GM18511 (cell line): ENCODE data around the gene USP46.

ENCODE experiments used
- ATAC-seq: cut with Tn5 transposase; IDR thresholded peaks from one replicate; pipeline ENCODE4 v1.9.1; 2021; ENCODE audit warnings: mild to moderate bottlenecking, moderate library complexity; ENCODE audit not compliant: unreplicated experiment

Gene USP46

GRCh38 chr4:52576961-52577623 lies 82.0 kb downstream of the USP46 start:
- ATAC-seq, result no peak

GRCh38 chr4:52576326-52576725 lies 82.8 kb downstream of the USP46 start:
- ATAC-seq, result no peak

GRCh38 chr4:52575406-52575805 lies 83.7 kb downstream of the USP46 start:
- ATAC-seq, result no peak

GRCh38 chr4:52574036-52574435 lies 85.1 kb downstream of the USP46 start:
- no peak for ATAC-seq

DNA sequence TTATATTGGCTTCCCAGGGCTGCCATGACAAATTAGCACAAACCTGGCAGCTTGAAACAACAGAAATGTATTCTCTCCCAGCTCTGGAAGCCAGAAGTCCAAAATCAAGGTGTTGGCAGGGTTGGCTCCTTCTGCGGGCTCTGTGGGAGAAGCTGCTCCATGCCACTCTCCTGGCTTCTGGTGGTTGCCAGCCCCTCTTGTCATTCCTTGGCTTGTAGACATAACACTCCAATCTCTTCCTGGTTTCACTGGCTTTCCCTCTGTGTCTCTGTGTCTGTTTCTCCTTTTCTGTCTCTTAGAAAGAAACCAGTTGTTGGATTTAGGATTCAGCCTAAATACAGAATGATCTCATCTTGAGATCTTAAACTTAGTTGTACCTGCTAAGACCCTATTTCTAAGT lies 85.5 kb downstream of the USP46 start:
- no peak for ATAC-seq

DNA sequence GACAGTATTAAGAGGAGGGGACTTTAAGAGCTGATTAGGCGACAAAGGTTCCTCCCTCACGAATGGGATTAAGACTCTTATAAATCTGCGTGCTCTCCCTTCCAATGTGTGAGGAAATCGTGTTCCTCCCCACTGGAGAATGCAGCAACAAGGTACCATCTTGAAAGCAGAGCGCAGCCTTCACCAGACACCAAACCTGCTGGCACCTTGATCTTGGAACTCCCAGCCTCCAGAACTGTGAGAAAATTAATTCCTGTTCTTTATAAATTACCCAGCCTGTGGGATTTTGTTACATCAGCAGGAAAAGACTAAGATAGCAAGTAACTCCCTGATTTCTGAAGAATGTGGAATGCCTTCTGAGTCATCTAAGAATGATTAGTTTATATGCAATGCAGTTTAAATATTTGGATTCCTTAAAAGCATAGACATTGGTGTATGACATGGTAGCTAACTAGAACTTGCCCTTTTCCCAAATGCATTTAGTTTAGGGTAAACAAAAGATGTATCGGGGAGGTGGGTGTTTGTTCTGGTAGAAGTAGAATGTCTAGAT lies 86.1 kb downstream of the USP46 start:
- no peak for ATAC-seq

GRCh38 chr4:52568351-52568750 lies 90.8 kb downstream of the USP46 start:
- ATAC-seq, result no peak

- no peak for ATAC-seq
These were observed 92.7 kb downstream of the USP46 start for GRCh38 chr4:52566136-52567031.

DNA sequence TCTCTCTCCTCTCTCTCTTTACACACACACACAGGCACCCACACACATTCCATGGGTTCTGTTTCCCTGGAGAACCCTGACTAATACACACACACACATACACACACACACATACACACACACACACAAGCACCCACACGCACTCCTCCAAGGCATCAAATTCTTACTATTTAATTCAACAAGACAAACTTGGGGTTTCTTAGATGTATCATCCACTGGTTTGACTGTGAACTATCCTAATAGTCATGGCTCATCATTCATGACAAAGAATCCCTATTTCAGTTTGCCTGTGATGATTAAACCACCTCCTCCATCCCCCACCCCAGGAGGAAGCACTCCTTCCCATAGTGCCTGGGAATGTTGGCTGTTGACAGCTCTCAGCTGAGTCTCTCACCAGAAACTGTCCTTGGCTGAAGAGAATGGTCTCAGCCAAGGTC lies 98.2 kb downstream of the USP46 start:
- no peak for ATAC-seq

- no peak for ATAC-seq
These were observed 103.8 kb downstream of the USP46 start for GRCh38 chr4:52555356-52555716.

GRCh38 chr4:52554612-52555355 lies 104.3 kb downstream of the USP46 start:
- ATAC-seq, result no peak

DNA sequence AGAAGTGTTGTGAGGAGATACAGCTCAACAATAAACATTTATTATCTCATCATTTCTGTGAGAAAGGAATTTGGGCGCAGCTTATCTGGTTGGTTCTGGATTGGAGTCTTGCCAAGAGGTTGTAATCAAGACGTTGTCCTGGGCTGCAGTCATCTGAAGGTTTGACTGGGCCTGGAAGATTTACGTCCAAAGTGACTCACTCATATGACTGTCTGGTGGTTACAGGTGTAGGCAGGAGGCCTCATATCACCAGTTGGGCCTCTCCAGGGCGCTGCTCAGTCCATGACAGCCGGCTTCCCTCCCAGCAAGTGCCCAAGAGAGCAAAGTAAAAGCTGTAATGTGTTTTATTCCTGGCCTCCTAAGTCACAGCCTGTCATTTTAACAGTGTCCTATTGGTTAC lies 106.3 kb downstream of the USP46 start:
- no peak for ATAC-seq

GRCh38 chr4:52551487-52551886 lies 107.6 kb downstream of the USP46 start:
- no peak for ATAC-seq

- ATAC-seq, result no peak
These were observed 108.9 kb downstream of the USP46 start for GRCh38 chr4:52550186-52550585.

DNA sequence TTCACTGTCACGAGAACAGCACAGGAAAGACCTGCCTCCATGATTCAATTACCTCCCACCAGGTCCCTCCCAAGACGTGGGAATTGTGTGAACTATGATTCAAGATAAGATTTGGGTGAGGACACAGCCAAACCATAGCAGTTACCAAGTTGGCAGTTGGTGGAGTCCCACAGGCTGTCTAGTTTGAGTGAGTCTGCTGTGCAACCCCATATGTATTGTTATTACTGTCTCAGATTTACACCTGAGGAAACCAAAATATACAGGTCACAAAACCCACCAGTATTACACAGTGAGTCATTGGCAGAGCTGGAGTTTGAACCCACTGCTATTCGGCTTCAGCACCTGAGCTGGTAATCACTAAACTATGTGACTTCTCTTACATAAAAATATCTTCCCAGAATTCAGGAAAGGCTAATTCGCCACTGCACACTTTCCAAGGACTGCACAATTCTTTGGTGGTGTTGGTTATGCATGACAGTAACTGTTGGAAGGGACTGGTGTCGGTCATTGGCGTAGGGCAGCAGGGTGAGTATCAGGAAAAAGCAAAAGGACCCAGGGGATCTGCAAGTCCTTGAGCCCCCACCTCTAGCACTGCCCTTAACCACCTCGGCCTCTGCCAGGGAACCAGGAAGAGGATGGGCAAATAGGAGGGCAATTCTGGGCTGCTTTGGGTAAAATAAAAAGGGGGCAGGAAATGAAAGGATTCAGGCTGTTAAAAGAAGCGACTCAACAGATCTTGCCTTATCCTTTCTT lies 110.1 kb downstream of the USP46 start:
- no peak for ATAC-seq

GRCh38 chr4:52546449-52546848 lies 112.7 kb downstream of the USP46 start:
- ATAC-seq, result no peak

DNA sequence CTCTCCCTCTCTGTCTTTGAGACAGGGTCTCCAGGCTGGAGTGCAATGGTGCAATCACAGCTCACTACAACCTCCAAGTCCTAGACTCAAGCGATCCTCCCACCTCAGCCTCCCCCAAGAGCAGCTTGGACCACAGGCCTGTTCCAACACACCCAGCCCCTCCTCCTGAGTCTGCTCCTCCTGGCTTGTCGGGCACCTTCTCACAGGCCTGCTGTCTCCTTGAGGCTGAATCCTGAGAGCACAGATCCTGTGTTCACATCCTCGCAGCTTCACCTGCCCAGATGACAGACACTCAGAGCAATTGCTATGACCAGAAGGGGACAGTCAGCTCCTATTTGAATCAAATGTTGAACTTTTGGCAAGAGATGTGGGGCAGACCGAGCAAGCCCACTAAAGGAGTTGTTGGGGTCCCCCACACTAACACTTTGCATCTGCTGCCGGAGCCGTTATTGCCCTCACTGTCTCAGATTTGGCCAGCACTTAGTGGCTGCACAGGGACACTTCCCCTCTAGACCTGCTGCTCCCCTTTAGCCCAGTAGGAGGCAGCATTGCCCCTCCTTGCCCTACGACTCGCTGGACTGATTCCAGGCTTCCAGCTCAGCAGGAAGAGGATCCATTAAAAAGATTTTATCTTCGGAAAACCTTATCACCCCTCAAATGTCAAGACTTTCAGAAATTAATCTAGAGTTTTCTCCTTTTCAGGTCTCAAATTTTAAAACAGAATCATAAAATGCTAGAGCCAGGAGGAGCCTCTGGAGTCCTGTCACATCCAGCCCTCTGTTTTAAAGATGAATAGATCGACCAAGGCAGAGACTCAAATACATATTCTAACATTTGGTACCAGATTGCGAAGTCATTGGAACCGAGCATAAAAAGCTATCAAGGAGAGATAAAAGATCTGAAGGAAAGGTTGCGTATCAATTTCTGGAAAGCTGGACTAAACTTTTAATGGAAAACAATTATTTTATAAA lies 113.7 kb downstream of the USP46 start:
- ATAC-seq, result peak; percentile 87
